ENCODE measurements around the gene MIPEP.
"Not testable (repeated sequence)": the region's sequence is repeated elsewhere in the genome, so short reads cannot be mapped to it uniquely, and the experiment has no call there.

The MIPEP gene

GRCh38 chr13:23749288-23749873, 139.8 kb downstream of the MIPEP start:
- no peak for DNase-seq (ENCODE audit: low read depth in 3 of 3)

GRCh38 chr13:23748109-23748990, 140.8 kb downstream of the MIPEP start:
- DNase-seq (ENCODE audit: low read depth in 3 of 3), result no peak

GRCh38 chr13:23746141-23746540, 143.1 kb downstream of the MIPEP start:
- not testable (repeated sequence) for DNase-seq (ENCODE audit: low read depth in 3 of 3)

- DNase-seq (ENCODE audit: low read depth in 3 of 3), result no peak
Observed at GRCh38 chr13:23744315-23744714, 144.9 kb downstream of the MIPEP start.

GRCh38 chr13:23743278-23744076, 145.7 kb downstream of the MIPEP start:
- no peak for DNase-seq (ENCODE audit: low read depth in 3 of 3)

GRCh38 chr13:23741879-23742510, 147.2 kb downstream of the MIPEP start:
- DNase-seq (ENCODE audit: low read depth in 3 of 3), result no peak

GRCh38 chr13:23740002-23740401, 149.2 kb downstream of the MIPEP start:
- DNase-seq (ENCODE audit: low read depth in 3 of 3), result no peak

- no peak for DNase-seq (ENCODE audit: low read depth in 3 of 3)
Observed at GRCh38 chr13:23739596-23739995, 149.6 kb downstream of the MIPEP start.

GRCh38 chr13:23736541-23736940, 152.7 kb downstream of the MIPEP start:
- no peak for DNase-seq (ENCODE audit: low read depth in 3 of 3)

- no peak for DNase-seq (ENCODE audit: low read depth in 3 of 3)
Observed at GRCh38 chr13:23735329-23735728, 153.9 kb downstream of the MIPEP start.

- no peak for DNase-seq (ENCODE audit: low read depth in 3 of 3)
Observed at GRCh38 chr13:23731709-23732108, 157.5 kb downstream of the MIPEP start.

- DNase-seq (ENCODE audit: low read depth in 3 of 3), result no peak
Observed at GRCh38 chr13:23730251-23730650, 158.9 kb downstream of the MIPEP start.

- no peak for DNase-seq (ENCODE audit: low read depth in 3 of 3)
Observed at GRCh38 chr13:23729531-23729930, 159.7 kb downstream of the MIPEP start.

GRCh38 chr13:23728807-23729206, 160.4 kb downstream of the MIPEP start:
- DNase-seq (ENCODE audit: low read depth in 3 of 3), result no peak

- no peak for DNase-seq (ENCODE audit: low read depth in 3 of 3)
Observed at GRCh38 chr13:23725922-23726321, 163.3 kb downstream of the MIPEP start.

- DNase-seq (ENCODE audit: low read depth in 3 of 3), result no peak
Observed at GRCh38 chr13:23724196-23724970, 164.8 kb downstream of the MIPEP start.

- DNase-seq (ENCODE audit: low read depth in 3 of 3), result no peak
Observed at GRCh38 chr13:23723471-23723870, 165.7 kb downstream of the MIPEP start.

- DNase-seq (ENCODE audit: low read depth in 3 of 3), result no peak
Observed at GRCh38 chr13:23722726-23723453, 166.3 kb downstream of the MIPEP start.

- DNase-seq (ENCODE audit: low read depth in 3 of 3), result no peak
Observed at GRCh38 chr13:23718996-23719395, 170.2 kb downstream of the MIPEP start.

GRCh38 chr13:23716401-23716800, 172.8 kb downstream of the MIPEP start:
- DNase-seq (ENCODE audit: low read depth in 3 of 3), result no peak
